ENCODE data around the gene RBM47.
"Not testable (repeated sequence)": the region's sequence is repeated elsewhere in the genome, so short reads cannot be mapped to it uniquely, and the experiment has no call there.

RBM47 gene

GRCh38 chr4:40395908-40396793, 233.5 kb downstream of the RBM47 start:
- Histone ChIP-seq H2AK5ac (ENCODE audit: low read length, severe bottlenecking) (no peak overlapping the region), H3K14ac (ENCODE audit: low read length in 2 of 2) (no peak overlapping the region), H3K18ac (ENCODE audit: low read depth in 1 of 2, low read length in 2 of 2) (no peak overlapping the region), H3K4me1 (ENCODE audit: control insufficient read depth, insufficient read depth, low read depth, low read length) (peaks cover 9% of the 10 kb centered on the region), H2BK120ac (ENCODE audit: low read depth, low read length) (no peak overlapping the region), H4K91ac (ENCODE audit: low read length) (no peak overlapping the region), H2AFZ (ENCODE audit: low read depth, low read length) (no peak overlapping the region), H4K8ac (ENCODE audit: low read length) (no peak overlapping the region), H3K4me3 (ENCODE audit: insufficient read depth in 1 of 2, low read depth in 1 of 2, low read length in 2 of 2) (no peak overlapping the region), H3K23ac (ENCODE audit: low read length in 2 of 2) (no peak overlapping the region), H3K36me3 (ENCODE audit: control insufficient read depth in 1 of 2, insufficient read depth in 2 of 2, low read depth in 1 of 2, low read length in 2 of 2) (no peaks in the 10 kb centered on the region), H2BK12ac (ENCODE audit: low read length in 2 of 2) (no peak overlapping the region), H3K9me3 (ENCODE audit: control insufficient read depth, low read length) (no peaks in the 10 kb centered on the region), H3K9ac (ENCODE audit: low read length) (no peak overlapping the region), H3K4me2 (ENCODE audit: low read length, poor library complexity, severe bottlenecking) (no peak overlapping the region), H3K4ac (ENCODE audit: low read depth in 1 of 2, low read length in 2 of 2) (no peak overlapping the region), H2BK15ac (ENCODE audit: low read depth, poor library complexity, severe bottlenecking) (no peak overlapping the region), H3K27ac (ENCODE audit: low read length, poor library complexity, severe bottlenecking) (peak overlapping the region; percentile 51), H2BK5ac (ENCODE audit: low read depth, low read length, poor library complexity, severe bottlenecking) (no peak overlapping the region), H3K79me1 (replicated peaks; ENCODE audit: low read length, poor library complexity, severe bottlenecking) (no peaks in the 10 kb centered on the region), H3K27me3 (ENCODE audit: control insufficient read depth in 1 of 2, insufficient read depth in 1 of 2, low read length in 2 of 2) (peaks cover 0 to 16% of the 10 kb centered on the region in 2 experiments)
- no peak for DNase-seq
- 63% methylated on average over 6 of the region's 7 CpGs for WGBS

- Histone ChIP-seq H3K27ac (ENCODE audit: low read length, poor library complexity, severe bottlenecking) (no peak overlapping the region), H2BK12ac (ENCODE audit: low read length in 2 of 2) (no peak overlapping the region), H3K9ac (ENCODE audit: low read length) (no peak overlapping the region), H2BK120ac (ENCODE audit: low read depth, low read length) (no peak overlapping the region), H4K91ac (ENCODE audit: low read length) (no peak overlapping the region), H3K4me3 (ENCODE audit: insufficient read depth in 1 of 2, low read depth in 1 of 2, low read length in 2 of 2) (no peak overlapping the region), H3K18ac (ENCODE audit: low read depth in 1 of 2, low read length in 2 of 2) (no peak overlapping the region), H3K23ac (ENCODE audit: low read length in 2 of 2) (no peak overlapping the region), H3K4ac (ENCODE audit: low read depth in 1 of 2, low read length in 2 of 2) (no peak overlapping the region), H3K27me3 (ENCODE audit: control insufficient read depth in 1 of 2, insufficient read depth in 1 of 2, low read length in 2 of 2) (peaks cover 0 to 16% of the 10 kb centered on the region in 2 experiments), H3K79me1 (replicated peaks; ENCODE audit: low read length, poor library complexity, severe bottlenecking) (no peaks in the 10 kb centered on the region), H3K9me3 (ENCODE audit: control insufficient read depth, low read length) (no peaks in the 10 kb centered on the region), H2BK15ac (ENCODE audit: low read depth, poor library complexity, severe bottlenecking) (no peak overlapping the region), H2BK5ac (ENCODE audit: low read depth, low read length, poor library complexity, severe bottlenecking) (no peak overlapping the region), H4K8ac (ENCODE audit: low read length) (no peak overlapping the region), H3K14ac (ENCODE audit: low read length in 2 of 2) (no peak overlapping the region), H3K36me3 (ENCODE audit: control insufficient read depth in 1 of 2, insufficient read depth in 2 of 2, low read depth in 1 of 2, low read length in 2 of 2) (no peaks in the 10 kb centered on the region), H2AFZ (ENCODE audit: low read depth, low read length) (no peak overlapping the region), H3K4me1 (ENCODE audit: control insufficient read depth, insufficient read depth, low read depth, low read length) (peaks cover 9% of the 10 kb centered on the region), H2AK5ac (ENCODE audit: low read length, severe bottlenecking) (peak overlapping the region; percentile 44), H3K4me2 (ENCODE audit: low read length, poor library complexity, severe bottlenecking) (no peak overlapping the region)
- DNase-seq = no peak
- WGBS = 76% methylated on average over 4 of the region's 4 CpGs
Observed at GRCh38 chr4:40395166-40395900, 234.3 kb downstream of the RBM47 start.

GRCh38 chr4:40394236-40394635, 235.4 kb downstream of the RBM47 start:
- Histone ChIP-seq H3K23ac (ENCODE audit: low read length in 2 of 2) (no peak overlapping the region), H2BK12ac (ENCODE audit: low read length in 2 of 2) (no peak overlapping the region), H2AK5ac (ENCODE audit: low read length, severe bottlenecking) (no peak overlapping the region), H2AFZ (ENCODE audit: low read depth, low read length) (no peak overlapping the region), H4K91ac (ENCODE audit: low read length) (no peak overlapping the region), H3K4me1 (ENCODE audit: control insufficient read depth, insufficient read depth, low read depth, low read length) (peaks cover 9% of the 10 kb centered on the region), H3K9me3 (ENCODE audit: control insufficient read depth, low read length) (no peaks in the 10 kb centered on the region), H3K4me3 (ENCODE audit: insufficient read depth in 1 of 2, low read depth in 1 of 2, low read length in 2 of 2) (no peak overlapping the region), H3K27me3 (ENCODE audit: control insufficient read depth in 1 of 2, insufficient read depth in 1 of 2, low read length in 2 of 2) (peaks cover 0 to 12% of the 10 kb centered on the region in 2 experiments), H3K4ac (ENCODE audit: low read depth in 1 of 2, low read length in 2 of 2) (no peak overlapping the region), H3K9ac (ENCODE audit: low read length) (no peak overlapping the region), H2BK5ac (ENCODE audit: low read depth, low read length, poor library complexity, severe bottlenecking) (no peak overlapping the region), H2BK15ac (ENCODE audit: low read depth, poor library complexity, severe bottlenecking) (no peak overlapping the region), H3K79me1 (replicated peaks; ENCODE audit: low read length, poor library complexity, severe bottlenecking) (no peaks in the 10 kb centered on the region), H4K8ac (ENCODE audit: low read length) (no peak overlapping the region), H3K4me2 (ENCODE audit: low read length, poor library complexity, severe bottlenecking) (no peak overlapping the region), H3K18ac (ENCODE audit: low read depth in 1 of 2, low read length in 2 of 2) (no peak overlapping the region), H3K14ac (ENCODE audit: low read length in 2 of 2) (no peak overlapping the region), H3K27ac (ENCODE audit: low read length, poor library complexity, severe bottlenecking) (no peak overlapping the region), H3K36me3 (ENCODE audit: control insufficient read depth in 1 of 2, insufficient read depth in 2 of 2, low read depth in 1 of 2, low read length in 2 of 2) (no peaks in the 10 kb centered on the region), H2BK120ac (ENCODE audit: low read depth, low read length) (peak overlapping the region; percentile 27)
- 71% methylated on average over 3 of the region's 6 CpGs for WGBS
- no peak for DNase-seq

- H3K9me3 ChIP-seq (ENCODE audit: control insufficient read depth, low read length); H3K4me3 ChIP-seq (ENCODE audit: insufficient read depth in 1 of 2, low read depth in 1 of 2, low read length in 2 of 2); H2AFZ ChIP-seq (ENCODE audit: low read depth, low read length); H2BK5ac ChIP-seq (ENCODE audit: low read depth, low read length, poor library complexity, severe bottlenecking); H3K4me1 ChIP-seq (ENCODE audit: control insufficient read depth, insufficient read depth, low read depth, low read length); DNase-seq; H4K91ac ChIP-seq (ENCODE audit: low read length); H3K27ac ChIP-seq (ENCODE audit: low read length, poor library complexity, severe bottlenecking); H2BK120ac ChIP-seq (ENCODE audit: low read depth, low read length); H3K36me3 ChIP-seq (ENCODE audit: control insufficient read depth in 1 of 2, insufficient read depth in 2 of 2, low read depth in 1 of 2, low read length in 2 of 2); H3K4me2 ChIP-seq (ENCODE audit: low read length, poor library complexity, severe bottlenecking); H2AK5ac ChIP-seq (ENCODE audit: low read length, severe bottlenecking); H2BK15ac ChIP-seq (ENCODE audit: low read depth, poor library complexity, severe bottlenecking); H2BK12ac ChIP-seq (ENCODE audit: low read length in 2 of 2); H3K18ac ChIP-seq (ENCODE audit: low read depth in 1 of 2, low read length in 2 of 2); H3K4ac ChIP-seq (ENCODE audit: low read depth in 1 of 2, low read length in 2 of 2); H3K27me3 ChIP-seq (ENCODE audit: control insufficient read depth in 1 of 2, insufficient read depth in 1 of 2, low read length in 2 of 2); H3K79me1 ChIP-seq (replicated peaks; ENCODE audit: low read length, poor library complexity, severe bottlenecking); H3K9ac ChIP-seq (ENCODE audit: low read length); H4K8ac ChIP-seq (ENCODE audit: low read length); H3K23ac ChIP-seq (ENCODE audit: low read length in 2 of 2); H3K14ac ChIP-seq (ENCODE audit: low read length in 2 of 2): not testable (repeated sequence)
- WGBS = 96% methylated on average over 9 of the region's 9 CpGs
Observed at GRCh38 chr4:40392241-40392640, 237.4 kb downstream of the RBM47 start.
